ENCODE data around the gene GPR176.

Gene GPR176

DNA sequence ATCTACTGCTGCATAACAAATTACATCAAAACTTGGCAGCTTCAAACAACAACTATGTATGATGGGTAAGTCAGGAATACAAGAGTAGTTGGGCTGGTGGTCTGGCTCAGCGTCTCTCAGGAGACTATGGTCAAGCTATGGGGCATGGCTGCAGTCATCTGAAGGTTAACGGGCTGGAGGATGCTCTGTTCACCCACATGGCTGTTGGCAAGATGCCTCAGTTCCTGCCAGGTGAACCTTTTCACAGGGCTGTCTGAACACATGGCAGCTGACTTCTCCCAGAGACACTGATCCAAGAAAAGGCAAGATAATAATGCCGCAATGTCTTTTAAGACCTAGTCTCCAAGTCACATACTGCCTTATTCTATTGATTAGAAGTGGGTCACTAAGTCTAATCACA lies 63.7 kb downstream of the GPR176 start:
- no peak overlapping the region for H3K4me3 ChIP-seq (ENCODE audit: low read depth, low read length)
- TF ChIP-seq, protein P1, sequence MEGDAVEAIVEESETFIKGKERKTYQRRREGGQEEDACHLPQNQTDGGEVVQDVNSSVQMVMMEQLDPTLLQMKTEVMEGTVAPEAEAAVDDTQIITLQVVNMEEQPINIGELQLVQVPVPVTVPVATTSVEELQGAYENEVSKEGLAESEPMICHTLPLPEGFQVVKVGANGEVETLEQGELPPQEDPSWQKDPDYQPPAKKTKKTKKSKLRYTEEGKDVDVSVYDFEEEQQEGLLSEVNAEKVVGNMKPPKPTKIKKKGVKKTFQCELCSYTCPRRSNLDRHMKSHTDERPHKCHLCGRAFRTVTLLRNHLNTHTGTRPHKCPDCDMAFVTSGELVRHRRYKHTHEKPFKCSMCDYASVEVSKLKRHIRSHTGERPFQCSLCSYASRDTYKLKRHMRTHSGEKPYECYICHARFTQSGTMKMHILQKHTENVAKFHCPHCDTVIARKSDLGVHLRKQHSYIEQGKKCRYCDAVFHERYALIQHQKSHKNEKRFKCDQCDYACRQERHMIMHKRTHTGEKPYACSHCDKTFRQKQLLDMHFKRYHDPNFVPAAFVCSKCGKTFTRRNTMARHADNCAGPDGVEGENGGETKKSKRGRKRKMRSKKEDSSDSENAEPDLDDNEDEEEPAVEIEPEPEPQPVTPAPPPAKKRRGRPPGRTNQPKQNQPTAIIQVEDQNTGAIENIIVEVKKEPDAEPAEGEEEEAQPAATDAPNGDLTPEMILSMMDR (IDR thresholded peaks at IDR 0.05; ENCODE audit: control insufficient read depth, extremely low read depth, insufficient read depth): no peak
- DNase-seq (ENCODE audit: low read depth): no peak

- TF ChIP-seq, protein P1 (IDR thresholded peaks at IDR 0.05; ENCODE audit: control insufficient read depth, extremely low read depth, insufficient read depth): no peak
- no peak for DNase-seq (ENCODE audit: low read depth)
- no peak overlapping the region for H3K4me3 ChIP-seq (ENCODE audit: low read depth, low read length)
Observed at GRCh38 chr15:39855400-39855799, 64.7 kb downstream of the GPR176 start.

GRCh38 chr15:39854161-39854560 lies 65.9 kb downstream of the GPR176 start:
- no peak for DNase-seq (ENCODE audit: low read depth)
- H3K4me3 ChIP-seq (ENCODE audit: low read depth, low read length): no peak overlapping the region
- TF ChIP-seq, protein P1 (IDR thresholded peaks at IDR 0.05; ENCODE audit: control insufficient read depth, extremely low read depth, insufficient read depth): no peak

- no peak overlapping the region for H3K4me3 ChIP-seq (ENCODE audit: low read depth, low read length)
- TF ChIP-seq, protein P1 (IDR thresholded peaks at IDR 0.05; ENCODE audit: control insufficient read depth, extremely low read depth, insufficient read depth): no peak
- DNase-seq (ENCODE audit: low read depth): no peak
Observed at GRCh38 chr15:39852250-39852649, 67.8 kb downstream of the GPR176 start.

- DNase-seq (ENCODE audit: low read depth): no peak
- no peak overlapping the region for H3K4me3 ChIP-seq (ENCODE audit: low read depth, low read length)
- TF ChIP-seq, protein P1 (IDR thresholded peaks at IDR 0.05; ENCODE audit: control insufficient read depth, extremely low read depth, insufficient read depth): no peak
Observed at GRCh38 chr15:39851500-39852092, 68.5 kb downstream of the GPR176 start.

DNA sequence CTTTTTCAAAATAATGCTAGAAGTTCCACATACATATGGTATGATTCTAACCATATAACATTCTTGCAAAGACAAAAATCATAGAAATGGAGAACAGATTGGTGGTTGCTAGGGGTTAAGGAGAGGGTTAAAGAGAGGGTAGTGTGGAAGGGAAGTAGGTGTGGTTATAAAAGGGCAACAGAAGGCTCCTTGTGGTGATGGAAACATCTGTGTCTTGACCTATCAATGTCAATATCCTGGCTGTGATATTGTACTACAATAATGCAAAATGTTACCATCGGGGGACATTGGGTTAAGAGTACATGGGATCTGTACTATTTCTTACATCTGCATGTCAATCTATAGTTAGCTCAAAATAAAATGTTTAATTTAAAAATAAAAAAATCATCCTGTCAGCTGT lies 69.6 kb downstream of the GPR176 start:
- H3K4me3 ChIP-seq (ENCODE audit: low read depth, low read length): no peak overlapping the region
- TF ChIP-seq, protein P1 (IDR thresholded peaks at IDR 0.05; ENCODE audit: control insufficient read depth, extremely low read depth, insufficient read depth): no peak

GRCh38 chr15:39846108-39846507 lies 74.0 kb downstream of the GPR176 start:
- no peak overlapping the region for H3K4me3 ChIP-seq (ENCODE audit: low read depth, low read length)
- TF ChIP-seq, protein P1 (IDR thresholded peaks at IDR 0.05; ENCODE audit: control insufficient read depth, extremely low read depth, insufficient read depth): no peak
- DNase-seq (ENCODE audit: low read depth): no peak

More for the DNA sequence above, 69.6 kb downstream of the GPR176 start:
- DNase-seq (ENCODE audit: low read depth): no peak
